Astrocyte of the cerebellum (primary cell): ENCODE data around the gene TOMM20.

Source experiments
- DNase-seq: peaks from one replicate; pipeline ENCODE4 v3.0.0-alpha.2; 2011; ENCODE audit warnings: low read depth
- H3K4me3 ChIP-seq: 2 replicates; pipeline ENCODE4 v1.5.1; 2011; ENCODE audit warnings: mild to moderate bottlenecking, low read depth, low read length, moderate library complexity
- CTCF ChIP-seq: IDR thresholded peaks from 2 replicates; pipeline ENCODE4 v1.5.1; 2012; ENCODE audit warnings: low read length, low read depth, moderate library complexity, mild to moderate bottlenecking; ENCODE audit errors: missing control alignments
- in situ Hi-C: cut with HindIII; loops from 2 replicates; pipeline ENCODE4 v1.10.0; 2017; ENCODE audit warnings: low sequenced_read_pairs

The TOMM20 gene

GRCh38 chr1:235063068-235063765, 65.4 kb downstream of the TOMM20 start:
- DNase-seq: no peak
- no peak for TF ChIP-seq CTCF
- in situ Hi-C loops: no loop called here
- H3K4me3 ChIP-seq: no peak overlapping the region

GRCh38 chr1:235060607-235061470, 67.8 kb downstream of the TOMM20 start:
- H3K4me3 ChIP-seq: no peak overlapping the region
- no peak for DNase-seq
- no peak for TF ChIP-seq CTCF
- in situ Hi-C loops: no loop called here
